Activated T-helper 1 cell treated with Interleukin-2 at 50 U/mL for 16 hours (primary cell): ENCODE data around the gene PCAT7.

Experiments used
- DNase-seq: peaks from one replicate; pipeline ENCODE4 v3.0.0-alpha.2; 2020; ENCODE audit warnings: low read depth

The PCAT7 gene

DNA sequence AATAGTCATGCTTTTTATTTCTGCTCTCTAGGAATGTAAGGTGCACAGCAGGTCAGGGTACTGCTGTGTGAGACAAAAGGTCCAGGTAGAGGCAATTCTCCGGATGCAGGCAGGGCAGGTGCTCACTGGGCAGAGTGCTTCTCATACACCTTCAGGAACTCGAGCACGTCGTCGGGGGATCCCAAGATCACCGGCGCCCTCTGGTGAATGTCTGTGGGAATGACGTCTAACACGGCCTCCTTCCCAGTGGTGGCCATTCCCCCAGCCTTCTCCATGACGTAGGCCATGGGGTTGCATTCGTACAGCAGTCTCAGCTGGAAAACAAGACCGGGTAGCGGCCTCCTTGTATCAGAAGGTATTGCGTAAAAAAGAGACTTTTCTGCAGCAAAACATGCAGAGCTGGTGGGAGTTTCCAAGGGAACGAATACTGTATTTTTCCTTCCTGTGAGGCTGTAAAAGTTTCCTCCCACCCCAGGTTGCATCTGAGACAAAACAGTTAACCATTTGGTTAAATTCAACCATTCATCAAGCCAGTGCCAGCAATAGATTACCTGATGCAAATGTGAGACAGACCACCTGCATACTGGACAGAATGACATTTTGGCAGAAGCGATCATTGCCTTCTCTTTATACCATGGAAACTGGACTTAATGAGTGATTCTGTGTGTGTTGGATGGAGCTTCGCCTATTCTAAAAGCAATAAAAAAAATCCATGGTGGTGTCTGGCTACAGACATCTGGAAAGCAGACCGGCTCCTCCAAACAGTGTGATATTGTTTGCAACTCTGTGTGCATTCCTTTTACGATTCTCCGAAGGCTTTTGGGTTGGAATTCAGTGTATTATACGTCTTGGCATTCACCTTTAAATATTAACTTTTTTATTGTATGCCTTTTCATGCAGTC lies 48.6 kb downstream of the PCAT7 start:
- peak; percentile 33 for DNase-seq

DNA sequence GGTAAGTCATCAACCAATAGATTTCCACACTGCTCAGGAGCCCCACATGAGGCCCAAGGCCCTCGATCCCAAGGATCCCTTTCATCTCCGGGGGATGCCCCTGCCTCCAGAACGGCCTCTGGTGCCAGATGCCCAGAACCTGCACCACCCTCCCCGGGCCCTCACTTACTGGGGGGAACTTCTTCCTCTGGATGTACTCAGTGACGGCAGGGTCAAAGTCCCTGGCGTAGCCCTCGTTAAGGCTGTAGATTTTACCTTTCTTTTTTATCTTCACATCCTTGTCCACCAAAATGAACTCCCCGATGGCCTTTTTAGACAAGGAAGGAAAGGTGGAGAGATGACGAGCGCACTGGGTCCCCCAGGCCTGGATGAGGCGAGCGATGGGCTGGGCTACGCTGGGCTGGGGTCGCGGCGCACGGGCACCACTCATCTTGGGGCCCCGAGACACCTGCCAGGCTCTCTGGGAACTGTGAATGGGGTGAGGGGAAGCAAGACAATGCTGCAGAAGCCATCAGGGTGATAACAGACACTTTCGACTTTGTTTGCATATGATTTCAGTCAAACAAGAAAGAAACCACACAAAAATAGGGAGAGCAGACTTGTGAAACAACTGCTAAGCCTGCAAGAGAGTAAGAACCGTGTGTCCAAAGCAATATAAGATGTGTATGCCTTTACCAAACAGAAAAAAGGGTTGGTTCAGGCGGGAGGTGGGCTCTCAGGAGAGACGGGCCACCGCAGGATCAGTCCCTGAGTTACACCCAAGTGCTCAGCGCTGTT lies 52.0 kb downstream of the PCAT7 start:
- no peak for DNase-seq

DNA sequence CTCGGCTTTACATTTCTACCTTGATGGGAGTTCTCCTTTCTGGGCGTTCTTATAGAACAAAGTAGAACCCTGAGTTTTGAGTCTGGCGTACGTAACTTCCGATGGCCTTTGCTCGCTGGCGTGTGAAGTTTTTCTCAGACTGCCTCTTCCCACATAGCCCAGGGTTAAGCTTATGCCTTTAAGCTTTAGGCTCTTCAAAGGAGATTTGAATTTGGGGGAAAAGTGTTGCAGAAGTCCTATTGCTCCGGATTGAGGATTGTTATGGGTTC lies 52.5 kb downstream of the PCAT7 start:
- DNase-seq = no peak

DNA sequence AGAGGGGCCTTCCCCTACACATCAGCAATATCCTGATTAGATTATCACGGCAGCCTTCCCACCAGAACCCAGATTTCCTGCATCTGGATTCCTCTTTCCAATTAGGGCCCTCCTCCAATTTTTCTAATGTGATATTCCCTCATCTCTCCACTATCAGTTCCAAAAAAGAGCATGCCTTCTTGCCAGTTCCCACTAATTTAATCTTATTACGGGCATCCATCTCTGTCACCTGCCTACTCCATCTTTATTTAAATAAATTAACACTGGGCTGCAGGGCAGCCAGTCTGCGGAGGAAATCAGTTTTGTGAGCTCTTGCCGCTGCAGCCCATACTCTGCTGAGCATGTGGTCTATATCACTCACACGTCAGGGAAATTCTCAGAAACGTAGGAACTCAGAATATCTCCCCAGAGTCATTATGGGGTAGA lies 55.3 kb downstream of the PCAT7 start:
- no peak for DNase-seq

DNA sequence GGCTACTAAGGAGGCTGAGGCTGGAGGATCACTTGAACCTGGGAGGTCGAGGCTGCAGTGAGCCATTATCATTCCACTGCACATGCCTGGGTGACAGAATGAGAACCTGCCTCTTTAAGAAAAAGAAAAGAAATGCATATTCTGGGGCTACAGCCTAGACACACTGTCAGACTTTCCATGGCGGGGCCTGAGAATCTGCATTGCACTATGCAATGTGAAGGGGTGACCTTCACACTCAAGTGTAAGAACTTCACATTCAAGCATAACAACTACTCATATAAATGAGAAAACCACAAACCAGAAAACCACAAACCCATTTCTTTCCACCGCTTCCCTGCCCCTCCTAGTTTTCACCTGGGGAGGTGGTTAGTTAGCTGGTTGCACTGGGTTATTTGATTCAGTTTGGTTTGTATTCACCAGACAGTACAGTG lies 56.8 kb downstream of the PCAT7 start:
- DNase-seq = no peak

DNA sequence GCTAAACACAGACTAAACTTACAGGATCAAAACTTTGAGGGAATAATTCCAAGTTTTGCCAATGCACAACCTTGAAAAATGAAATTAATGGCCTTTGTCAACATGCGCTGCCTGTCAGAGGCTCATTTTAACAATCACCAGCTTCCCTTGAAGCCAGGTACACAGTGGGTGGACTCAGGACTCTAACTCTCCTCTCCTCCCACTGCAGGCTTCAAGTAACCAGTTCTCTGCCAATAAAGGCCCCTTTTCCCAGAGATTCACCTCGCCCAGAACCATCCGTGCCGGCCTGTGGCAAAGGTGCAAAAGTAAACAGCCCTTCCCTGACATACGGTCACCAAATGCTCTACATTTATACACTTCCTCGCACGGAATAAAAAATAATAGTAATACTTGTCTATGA lies 57.2 kb downstream of the PCAT7 start:
- no peak for DNase-seq

DNA sequence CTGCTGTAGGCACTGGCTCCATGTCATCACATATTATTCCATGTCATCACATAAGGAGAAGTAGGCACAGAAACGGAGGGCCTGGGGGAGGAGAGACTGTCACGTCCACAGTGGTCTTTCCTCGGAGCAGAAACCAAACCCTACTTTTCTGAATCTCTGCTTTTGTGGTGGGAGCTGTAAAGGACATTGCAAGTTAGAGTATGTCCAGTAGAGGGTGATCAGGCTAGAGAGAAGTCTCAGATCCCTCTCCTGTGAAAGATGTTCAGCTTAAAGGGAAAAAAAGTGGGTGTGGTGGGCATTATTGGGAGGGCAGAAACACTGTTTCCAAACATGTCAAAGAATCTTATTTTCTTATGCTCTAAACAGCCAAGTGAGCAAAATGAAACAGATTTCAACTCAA lies 58.1 kb downstream of the PCAT7 start:
- no peak for DNase-seq

DNA sequence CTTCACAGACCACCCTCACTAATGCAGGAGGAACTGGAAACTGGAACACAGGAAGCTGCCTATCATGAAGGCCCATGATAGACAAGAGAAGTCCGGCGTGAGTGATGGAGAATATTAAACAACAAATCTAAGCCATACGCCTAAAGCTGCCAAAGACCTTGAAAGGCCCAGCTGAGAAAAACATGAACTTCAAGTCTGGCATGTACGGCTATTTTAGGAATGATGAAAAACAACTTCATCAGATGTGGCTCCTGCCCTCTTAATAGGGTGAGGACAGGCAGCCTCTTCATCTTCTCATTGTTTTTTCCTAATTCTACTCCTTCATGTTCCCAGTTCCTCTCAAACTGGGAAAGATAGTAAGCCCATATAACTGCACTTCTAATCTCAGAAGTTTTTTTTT lies 64.1 kb downstream of the PCAT7 start:
- no peak for DNase-seq
